T-helper 9 cell (primary cell): ENCODE results near the gene DUT.
A peak's percentile ranks its signal among the peaks of the same experiment; 100 is the strongest.

Experiments used
- DNase-seq: peaks from one replicate; pipeline ENCODE4 v3.0.0-alpha.2; 2020

The DUT gene

GRCh38 chr15:48330105-48330785 lies 984 bp upstream of the DUT start:
- DNase-seq, result no peak

GRCh38 chr15:48331796-48332641 lies 790 bp downstream of the DUT start:
- DNase-seq, result peak; percentile 60

GRCh38 chr15:48332642-48333034 lies 1.4 kb downstream of the DUT start:
- DNase-seq, result no peak

- no peak for DNase-seq
Observed at GRCh38 chr15:48333540-48333939, 2.3 kb downstream of the DUT start.

GRCh38 chr15:48334260-48334659 lies 3.0 kb downstream of the DUT start:
- no peak for DNase-seq

GRCh38 chr15:48336940-48337339 lies 5.7 kb downstream of the DUT start:
- no peak for DNase-seq

- DNase-seq, result no peak
Observed at GRCh38 chr15:48337607-48338006, 6.4 kb downstream of the DUT start.

GRCh38 chr15:48340111-48340510 lies 8.9 kb downstream of the DUT start:
- DNase-seq, result no peak

- no peak for DNase-seq
Observed at GRCh38 chr15:48343865-48344264, 12.6 kb downstream of the DUT start.

- no peak for DNase-seq
Observed at GRCh38 chr15:48345516-48345915, 14.3 kb downstream of the DUT start.

GRCh38 chr15:48352474-48353072 lies 21.3 kb downstream of the DUT start:
- peak; percentile 12 for DNase-seq

- no peak for DNase-seq
Observed at GRCh38 chr15:48354694-48355303, 23.6 kb downstream of the DUT start.

- no peak for DNase-seq
Observed at GRCh38 chr15:48355377-48355776, 24.1 kb downstream of the DUT start.

GRCh38 chr15:48358229-48359152 lies 27.3 kb downstream of the DUT start:
- no peak for DNase-seq

GRCh38 chr15:48360841-48361240 lies 29.6 kb downstream of the DUT start:
- DNase-seq, result no peak

GRCh38 chr15:48361685-48362084 lies 30.5 kb downstream of the DUT start:
- DNase-seq, result no peak

GRCh38 chr15:48363474-48363873 lies 32.2 kb downstream of the DUT start:
- DNase-seq, result no peak

GRCh38 chr15:48365575-48365974 lies 34.3 kb downstream of the DUT start:
- no peak for DNase-seq

GRCh38 chr15:48366584-48367312 lies 35.5 kb downstream of the DUT start:
- no peak for DNase-seq

GRCh38 chr15:48367483-48367882 lies 36.3 kb downstream of the DUT start:
- no peak for DNase-seq

GRCh38 chr15:48370460-48370859 lies 39.2 kb downstream of the DUT start:
- DNase-seq, result no peak

- DNase-seq, result no peak
Observed at GRCh38 chr15:48371550-48371949, 40.3 kb downstream of the DUT start.
